HG02852 (cell line): ENCODE measurements around the gene IMPG1.
A peak's percentile ranks its signal among the peaks of the same experiment; 100 is the strongest.
"Not testable (repeated sequence)": the region's sequence is repeated elsewhere in the genome, so short reads cannot be mapped to it uniquely, and the experiment has no call there.

Experiments
- ATAC-seq: cut with Tn5 transposase; IDR thresholded peaks from one replicate; pipeline ENCODE4 v1.9.1; 2021; ENCODE audit warnings: mild to moderate bottlenecking, moderate library complexity; ENCODE audit not compliant: unreplicated experiment

The IMPG1 gene

DNA sequence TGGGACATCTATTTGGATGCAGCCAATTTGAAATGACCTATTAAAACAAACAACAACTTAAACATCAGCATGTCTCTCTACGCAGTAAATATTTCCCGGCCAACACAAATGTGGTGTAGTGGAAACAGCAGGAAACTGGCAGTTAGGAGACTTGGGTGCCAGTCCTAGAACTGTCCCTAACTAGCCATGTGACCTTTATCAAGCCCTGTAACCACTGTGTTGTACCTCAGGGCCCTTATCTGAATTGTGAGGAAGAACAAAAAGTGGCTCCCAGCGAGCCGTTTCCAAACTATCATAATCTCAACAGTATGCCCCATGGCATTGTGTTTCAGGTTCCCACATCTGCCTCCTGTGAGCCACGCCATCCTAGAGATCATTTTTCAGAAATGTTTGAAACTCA is 124.5 kb downstream of the IMPG1 start:
- ATAC-seq, result no peak

- no peak for ATAC-seq
These were observed 126.2 kb downstream of the IMPG1 start for GRCh38 chr6:75946146-75946831.

GRCh38 chr6:75943381-75943780 is 129.1 kb downstream of the IMPG1 start:
- ATAC-seq, result no peak

GRCh38 chr6:75941509-75941908 is 131.0 kb downstream of the IMPG1 start:
- ATAC-seq, result no peak

- no peak for ATAC-seq
These were observed 131.9 kb downstream of the IMPG1 start for GRCh38 chr6:75940564-75940963.

GRCh38 chr6:75937846-75938245 is 134.6 kb downstream of the IMPG1 start:
- ATAC-seq, result no peak

GRCh38 chr6:75936682-75937081 is 135.8 kb downstream of the IMPG1 start:
- no peak for ATAC-seq

- ATAC-seq, result peak; percentile 7
These were observed 137.0 kb downstream of the IMPG1 start for GRCh38 chr6:75935473-75935793.

DNA sequence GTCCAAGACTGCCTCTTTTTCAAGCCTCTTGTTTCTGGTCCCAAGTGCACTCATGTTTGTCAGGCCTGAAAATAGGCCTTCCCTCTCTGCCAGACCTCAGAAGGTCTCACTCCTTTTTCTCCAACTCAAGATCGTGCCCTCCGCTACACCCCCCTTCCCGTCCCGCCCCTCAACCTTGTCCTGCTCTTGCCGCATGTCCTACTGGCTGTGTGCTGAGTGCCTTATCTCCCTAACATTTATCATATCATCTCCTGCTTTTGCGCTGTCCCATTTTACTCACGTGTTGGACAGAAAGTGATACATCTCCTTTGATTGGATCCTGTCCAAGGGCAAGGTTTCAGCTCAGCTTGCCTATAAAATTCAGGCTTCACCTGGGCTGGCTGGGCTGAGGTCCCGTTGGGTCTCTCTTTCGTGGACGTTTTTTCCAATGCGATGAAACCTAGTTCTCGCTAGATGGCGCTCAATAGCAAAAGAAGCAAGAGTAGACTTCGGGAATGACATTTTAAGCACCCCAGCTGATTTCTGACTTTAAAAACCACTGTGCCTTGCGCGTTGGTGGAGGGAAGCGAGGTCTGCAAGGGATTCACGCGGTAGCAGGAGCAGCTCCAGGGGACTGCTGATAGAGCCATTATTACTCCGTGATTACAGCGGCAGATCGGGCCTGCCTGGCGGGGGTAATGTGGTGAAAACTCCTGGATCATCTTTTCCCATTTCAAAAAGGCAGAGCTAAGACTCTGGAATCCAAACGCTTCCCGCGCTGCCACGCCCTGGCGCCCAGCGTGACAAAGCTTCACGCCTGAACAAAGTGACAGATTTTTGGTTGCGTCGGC is 137.6 kb downstream of the IMPG1 start:
- ATAC-seq, result peak; percentile 83

- no peak for ATAC-seq
These were observed 139.0 kb downstream of the IMPG1 start for GRCh38 chr6:75933387-75933975.

GRCh38 chr6:75932067-75932466 is 140.4 kb downstream of the IMPG1 start:
- no peak for ATAC-seq

DNA sequence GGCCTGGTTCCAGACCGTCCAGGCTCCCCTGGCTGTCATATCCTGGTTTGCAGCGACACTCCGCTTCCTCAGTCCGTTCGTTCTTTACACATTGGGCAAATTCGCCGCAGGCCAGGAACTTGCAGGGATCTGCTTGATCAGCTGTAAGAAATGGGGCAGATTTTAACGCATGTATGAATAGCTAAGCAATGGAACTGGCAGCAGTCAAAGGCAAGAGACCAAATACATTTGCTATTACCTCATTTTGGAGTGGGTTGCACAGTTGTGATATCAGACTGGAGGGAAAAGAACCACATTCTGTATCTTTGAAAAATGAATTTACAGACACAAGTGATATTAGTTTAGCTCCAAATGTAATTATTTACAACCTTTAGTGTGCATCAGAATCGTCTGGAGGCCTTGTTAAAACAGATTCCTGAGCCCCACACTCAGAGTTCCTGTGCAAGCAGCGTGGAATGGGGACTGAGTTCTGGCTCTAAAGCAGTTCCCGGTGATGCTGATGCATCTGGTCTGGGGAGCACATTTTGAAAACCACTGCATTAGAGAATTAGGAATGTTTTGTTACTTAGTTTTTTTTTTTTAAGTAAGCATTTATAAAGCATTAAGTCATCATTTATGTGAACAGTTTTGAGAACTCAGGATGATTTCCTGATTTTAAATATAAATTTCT is 141.3 kb downstream of the IMPG1 start:
- no peak for ATAC-seq

GRCh38 chr6:75926293-75927168 is 145.9 kb downstream of the IMPG1 start:
- peak; percentile 45 for ATAC-seq

GRCh38 chr6:75922226-75922625 is 150.2 kb downstream of the IMPG1 start:
- no peak for ATAC-seq

GRCh38 chr6:75913040-75913439 is 159.4 kb downstream of the IMPG1 start:
- ATAC-seq, result no peak

- no peak for ATAC-seq
These were observed 165.0 kb downstream of the IMPG1 start for GRCh38 chr6:75907444-75907843.

- ATAC-seq, result no peak
These were observed 165.6 kb downstream of the IMPG1 start for GRCh38 chr6:75906871-75907270.

- ATAC-seq, result not testable (repeated sequence)
These were observed 167.3 kb downstream of the IMPG1 start for GRCh38 chr6:75905129-75905528.

- ATAC-seq, result not testable (repeated sequence)
These were observed 172.2 kb downstream of the IMPG1 start for GRCh38 chr6:75900216-75900615.

DNA sequence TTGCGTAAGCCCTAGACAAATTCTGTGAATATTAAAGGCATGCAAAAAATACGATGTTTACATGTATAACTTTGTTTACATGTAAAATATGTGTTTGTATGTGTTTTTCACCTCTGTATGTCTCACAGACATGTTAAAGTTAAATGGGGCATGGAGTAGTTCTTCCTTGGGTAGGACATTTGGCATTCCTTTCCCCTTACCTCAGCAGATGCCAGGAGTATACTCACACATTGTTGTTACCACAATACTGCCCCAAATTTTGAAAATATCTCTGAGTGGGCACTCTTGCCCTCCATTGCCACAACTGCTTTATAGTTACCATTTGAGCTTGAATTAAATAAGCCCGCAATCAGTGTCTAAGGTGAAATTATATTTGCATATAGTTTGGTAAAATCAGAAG is 175.9 kb downstream of the IMPG1 start:
- ATAC-seq, result no peak

GRCh38 chr6:75893776-75894152 is 178.7 kb downstream of the IMPG1 start:
- ATAC-seq, result peak; percentile 23
